Hepatocyte (in vitro differentiated cells): ENCODE results near the gene RCCD1.

Source experiments
- EZH2phosphoT487 ChIP-seq: fragments of 200-600 bp; sonication (generic); IDR thresholded peaks from one replicate; pipeline ENCODE4 v1.6.1; 2018; ENCODE audit warnings: antibody characterized with exemption, mild to moderate bottlenecking, low read depth, moderate library complexity; ENCODE audit not compliant: unreplicated experiment, severe bottlenecking
- TF ChIP-seq, protein P1 (sequence below): fragments of 200-600 bp; sonication (generic); IDR thresholded peaks from 2 replicates; pipeline ENCODE4 v1.5.1; 2016; ENCODE audit warnings: antibody characterized with exemption, mild to moderate bottlenecking; ENCODE audit not compliant: poor library complexity

DNA sequence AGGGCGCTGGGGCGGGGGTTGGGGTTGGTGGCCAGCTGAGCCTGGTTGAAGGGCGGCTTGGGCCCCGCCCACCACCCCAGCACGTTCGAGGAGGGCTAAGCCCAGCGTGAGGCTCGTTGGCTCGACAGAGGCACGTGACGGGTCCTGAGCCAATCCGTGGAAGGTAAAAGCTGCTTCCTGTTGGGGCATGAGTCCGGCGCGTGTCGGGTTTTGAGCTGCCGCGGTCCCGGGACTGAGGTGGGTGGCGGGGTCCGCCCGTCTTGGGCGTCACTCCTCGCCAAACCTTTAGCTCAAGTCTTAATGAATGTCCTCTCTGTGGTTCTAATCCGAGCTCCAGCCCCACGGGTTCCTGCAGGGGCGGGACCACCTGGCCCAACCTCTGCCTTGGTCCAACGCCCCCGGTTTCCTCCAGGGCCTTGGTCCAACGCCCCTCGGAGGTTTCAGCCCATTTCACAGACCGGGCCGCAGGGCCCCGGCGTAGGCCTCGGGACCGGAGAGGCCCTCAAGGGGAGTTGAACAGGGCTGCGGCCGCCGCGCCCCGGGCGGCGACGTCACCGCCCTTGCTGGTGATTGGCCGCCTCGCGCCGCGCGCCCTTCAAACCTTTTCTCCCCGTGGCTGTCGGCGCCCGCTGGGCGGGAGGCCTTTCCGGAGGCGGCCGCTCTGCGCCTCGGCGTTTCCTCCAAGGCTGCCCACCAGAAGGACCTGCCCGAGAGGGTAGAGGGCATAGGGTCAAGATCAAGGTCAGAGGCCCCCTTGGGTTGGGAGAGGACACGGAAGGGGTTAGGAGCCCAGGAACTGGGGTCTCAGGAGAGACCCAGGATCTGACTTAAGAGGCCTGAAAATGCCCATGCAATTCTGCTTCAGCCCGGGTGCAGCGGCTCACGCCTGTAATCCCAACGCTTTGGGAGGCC lies at the start of gene RCCD1:
- TF ChIP-seq, protein P1, sequence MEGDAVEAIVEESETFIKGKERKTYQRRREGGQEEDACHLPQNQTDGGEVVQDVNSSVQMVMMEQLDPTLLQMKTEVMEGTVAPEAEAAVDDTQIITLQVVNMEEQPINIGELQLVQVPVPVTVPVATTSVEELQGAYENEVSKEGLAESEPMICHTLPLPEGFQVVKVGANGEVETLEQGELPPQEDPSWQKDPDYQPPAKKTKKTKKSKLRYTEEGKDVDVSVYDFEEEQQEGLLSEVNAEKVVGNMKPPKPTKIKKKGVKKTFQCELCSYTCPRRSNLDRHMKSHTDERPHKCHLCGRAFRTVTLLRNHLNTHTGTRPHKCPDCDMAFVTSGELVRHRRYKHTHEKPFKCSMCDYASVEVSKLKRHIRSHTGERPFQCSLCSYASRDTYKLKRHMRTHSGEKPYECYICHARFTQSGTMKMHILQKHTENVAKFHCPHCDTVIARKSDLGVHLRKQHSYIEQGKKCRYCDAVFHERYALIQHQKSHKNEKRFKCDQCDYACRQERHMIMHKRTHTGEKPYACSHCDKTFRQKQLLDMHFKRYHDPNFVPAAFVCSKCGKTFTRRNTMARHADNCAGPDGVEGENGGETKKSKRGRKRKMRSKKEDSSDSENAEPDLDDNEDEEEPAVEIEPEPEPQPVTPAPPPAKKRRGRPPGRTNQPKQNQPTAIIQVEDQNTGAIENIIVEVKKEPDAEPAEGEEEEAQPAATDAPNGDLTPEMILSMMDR = no peak
- TF ChIP-seq EZH2phosphoT487 = no peak
